A673 (cell line): ENCODE data around the gene NINJ2. TPM values are rescaled to one million over a fixed set of nuclear protein-coding genes. Genes with fewer than 3 reads are reported as not detected.

Experiments
- BruUV-seq: library from RNA; stranded (reverse); fragments of 400-500 nt; replicated peaks from 2 replicates; lab custom pipeline; 2021; lab: Mats Ljungman, UMichigan
- CTCF ChIA-PET: fragments of 300-600 bp; sonication (Branson Sonifier 250); formaldehyde crosslinking; loops from one replicate; lab custom pipeline; 2022; ENCODE audit warnings: antibody characterized with exemption; lab: Charles Lee
- POLR2A ChIA-PET: fragments of 300-600 bp; sonication (Branson Sonifier 250); formaldehyde crosslinking; loops from one replicate; lab custom pipeline; 2022; ENCODE audit warnings: antibody characterized with exemption; ENCODE audit not compliant: low non-redundant PET; lab: Charles Lee
- DNase-seq: peaks from one replicate; pipeline ENCODE4 v3.0.0-alpha.2; 2015; ENCODE audit warnings: low spot score
- H3K27ac ChIP-seq: fragments of 200-600 bp; sonication (generic); 2 replicates; pipeline ENCODE4 v1.5.1; 2016; ENCODE audit warnings: mixed run types, low read depth, mild to moderate bottlenecking, mixed read lengths, antibody characterized with exemption, low read length; ENCODE audit not compliant: poor library complexity, severe bottlenecking
- H3K27me3 ChIP-seq: fragments of 200-600 bp; sonication (generic); replicated peaks from 2 replicates; pipeline ENCODE4 v1.6.1; 2017; ENCODE audit warnings: mixed run types, low read depth, mild to moderate bottlenecking, mixed read lengths, antibody characterized with exemption, low read length; ENCODE audit not compliant: insufficient read depth, poor library complexity
- H3K36me3 ChIP-seq: fragments of 200-600 bp; sonication (generic); 2 replicates; pipeline ENCODE4 v1.6.1; 2016; ENCODE audit warnings: mixed run types, mild to moderate bottlenecking, mixed read lengths, antibody characterized with exemption, low read length; ENCODE audit not compliant: insufficient read depth, poor library complexity, severe bottlenecking
- H3K4me1 ChIP-seq: fragments of 200-600 bp; sonication (generic); 2 replicates; pipeline ENCODE4 v1.6.1; 2017; ENCODE audit warnings: mixed run types, mild to moderate bottlenecking, mixed read lengths, antibody characterized with exemption, low read length; ENCODE audit not compliant: insufficient read depth, poor library complexity, severe bottlenecking
- H3K4me3 ChIP-seq: fragments of 200-600 bp; sonication (generic); 2 replicates; pipeline ENCODE4 v1.5.1; 2016; ENCODE audit warnings: low read depth, mixed run types, mild to moderate bottlenecking, mixed read lengths, low read length; ENCODE audit not compliant: poor library complexity, severe bottlenecking
- H3K9me3 ChIP-seq: fragments of 200-600 bp; sonication (generic); 2 replicates; pipeline ENCODE4 v1.6.1; 2016; ENCODE audit warnings: mixed run types, low read depth, mild to moderate bottlenecking, mixed read lengths, antibody characterized with exemption, low read length; ENCODE audit not compliant: poor library complexity, severe bottlenecking
- CTCF ChIP-seq: fragments of 300-800, 200-600 bp; sonication (generic); conservative IDR thresholded peaks from 2 replicates; pipeline ENCODE4 v1.5.1; 2017; ENCODE audit warnings: low read depth, mild to moderate bottlenecking, antibody characterized with exemption, low read length, moderate library complexity, mixed read lengths
- EZH2 ChIP-seq: fragments of 200-600 bp; sonication (generic); IDR thresholded peaks from 2 replicates; pipeline ENCODE4 v1.6.1; 2017; ENCODE audit warnings: borderline replicate concordance, low read depth, mild to moderate bottlenecking, mixed read lengths, antibody characterized with exemption, low read length; ENCODE audit not compliant: poor library complexity, severe bottlenecking
- intact Hi-C: fragments of 100-400 bp; cut with micrococcal nuclease; formaldehyde crosslinking; loops from one replicate; pipeline ENCODE4 v1.10.0; 2022; ENCODE audit not compliant: unreplicated experiment
- total RNA-seq: library from RNA; stranded (reverse); gene quantifications from 2 replicates; pipeline ENCODE4 v1.2.3, GENCODE V29; 2021

NINJ2 gene
- total RNA-seq, 1 experiment from 2014 or later = not detected

DNA sequence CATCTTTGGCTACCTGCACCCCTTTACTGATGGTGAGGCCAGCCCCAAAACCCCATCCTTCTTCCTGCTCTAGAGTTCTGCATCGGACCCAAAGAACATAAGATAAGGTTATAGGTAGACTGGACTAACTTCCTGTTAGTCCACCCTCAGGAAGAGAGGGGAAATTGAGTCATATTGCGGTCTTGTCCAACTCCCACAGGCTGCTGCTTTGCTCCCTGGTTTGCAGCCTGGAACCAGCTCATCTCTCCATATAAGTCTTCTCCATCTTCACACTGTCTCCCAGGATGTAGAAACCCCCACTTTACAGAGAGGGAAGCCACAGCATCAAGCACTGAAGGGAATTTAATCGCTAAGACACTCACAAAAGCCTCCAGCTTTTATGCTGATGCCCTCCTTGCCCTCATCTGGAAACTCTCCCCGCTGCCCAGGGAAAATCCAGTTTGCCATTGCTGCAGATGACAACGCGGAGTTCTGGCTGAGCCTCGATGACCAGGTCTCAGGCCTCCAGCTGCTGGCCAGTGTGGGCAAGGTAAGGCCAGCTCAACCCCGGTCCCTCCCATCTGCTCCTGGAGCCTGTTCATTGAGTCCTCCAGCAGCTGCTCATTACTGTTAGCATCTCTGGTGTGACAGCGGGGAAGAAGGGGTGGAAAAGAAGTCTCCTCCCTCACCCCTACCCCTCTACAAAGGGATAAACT is 118.2 kb downstream of the NINJ2 start:
- TF ChIP-seq CTCF (no peak), EZH2 (no peak)
- Histone ChIP-seq H3K27me3 (no peaks in the 10 kb centered on the region), H3K9me3 (no peaks in the 10 kb centered on the region), H3K4me1 (peaks cover 10% of the 10 kb centered on the region), H3K27ac (no peak overlapping the region), H3K4me3 (no peak overlapping the region), H3K36me3 (no peaks in the 10 kb centered on the region)
- no TSS peak for BruUV-seq
- intact Hi-C loops = no loop called here
- DNase-seq = no peak
- ChIA-PET CTCF (interaction anchor here (0.8 to 1.1 kb wide), 2 partner anchors 91 to 102 kb away, joined by 4 to 5 read pairs; no protein-coding TSS in a partner anchor), POLR2A (no interaction called here)

DNA sequence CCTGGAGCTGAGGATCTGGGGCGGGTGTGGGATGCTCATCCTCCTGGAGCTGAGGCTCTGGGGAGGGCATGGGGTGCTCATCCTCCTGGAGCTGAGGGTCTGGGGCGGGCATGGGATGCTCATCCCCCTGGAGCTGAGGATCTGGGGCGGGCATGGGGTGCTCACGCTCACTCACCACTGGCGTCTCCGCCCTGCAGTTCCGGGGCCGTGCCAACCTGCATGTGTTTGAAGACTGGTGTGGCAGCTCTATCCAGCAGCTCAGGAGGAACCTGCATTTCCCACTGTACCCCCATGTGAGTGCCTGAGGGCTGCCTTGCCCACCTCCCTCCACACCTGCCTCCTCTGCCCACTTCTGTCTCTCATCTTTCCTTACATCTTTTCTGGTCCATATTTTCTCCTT is 119.1 kb downstream of the NINJ2 start:
- intact Hi-C loops = no loop called here
- TF ChIP-seq CTCF (no peak), EZH2 (no peak)
- Histone ChIP-seq H3K4me3 (no peak overlapping the region), H3K36me3 (no peaks in the 10 kb centered on the region), H3K9me3 (no peaks in the 10 kb centered on the region), H3K27ac (no peak overlapping the region), H3K4me1 (peaks cover 12% of the 10 kb centered on the region), H3K27me3 (no peaks in the 10 kb centered on the region)
- no peak for DNase-seq
- no TSS peak for BruUV-seq
- POLR2A ChIA-PET = no interaction called here
- CTCF ChIA-PET = interaction anchor here (0.8 kb wide), 1 partner anchor 102 kb away, joined by 5 read pairs; no protein-coding TSS in a partner anchor

GRCh38 chr12:543114-543451 is 120.2 kb downstream of the NINJ2 start:
- intact Hi-C loops = no loop called here
- no peaks in the 10 kb centered on the region for H3K9me3 ChIP-seq
- peaks cover 21% of the 10 kb centered on the region for H3K4me1 ChIP-seq
- CTCF ChIA-PET = no interaction called here
- H3K27me3 ChIP-seq = no peaks in the 10 kb centered on the region
- POLR2A ChIA-PET = no interaction called here
- TF ChIP-seq EZH2 = no peak
- no peak overlapping the region for H3K4me3 ChIP-seq
- H3K27ac ChIP-seq = no peak overlapping the region
- DNase-seq = no peak
- no peaks in the 10 kb centered on the region for H3K36me3 ChIP-seq
- no TSS peak for BruUV-seq
